HCT116 (cell line): ENCODE data around the gene MISP3. TPM values are rescaled to one million over a fixed set of nuclear protein-coding genes. Genes with fewer than 3 reads are reported as not detected.

ENCODE experiments used
- ATAC-seq: fragments of 200-7000 bp; cut with Tn5 transposase; 2 replicates; pipeline ENCODE4 v1.9.1; 2020; ENCODE audit warnings: mild to moderate bottlenecking, moderate library complexity
- BruUV-seq: library from RNA; stranded (reverse); fragments of 400-500 nt; replicated peaks from 2 replicates; lab custom pipeline; 2021; lab: Mats Ljungman, UMichigan
- CTCF ChIA-PET: fragments of 300-600 bp; sonication (Branson Sonifier 250); formaldehyde crosslinking; loops from one replicate; lab custom pipeline; 2021; ENCODE audit warnings: antibody characterized with exemption; lab: Charles Lee
- POLR2A ChIA-PET: fragments of 300-600, 350-600 bp; sonication (Branson Sonifier 250); formaldehyde crosslinking; loops from one replicate; lab custom pipeline; 2021; ENCODE audit warnings: antibody characterized with exemption; lab: Charles Lee
- RAD21 ChIA-PET, 2 experiments: fragments of 300-600 bp; sonication (Branson Sonifier 250); formaldehyde crosslinking; loops; one replicate each; lab custom pipeline; 2023; ENCODE audit warnings: low total read pairs in 2 of 2; ENCODE audit not compliant: uncharacterized antibody in 2 of 2, unreplicated experiment in 2 of 2, low non-redundant PET in 1 of 2; lab: Charles Lee
- DNase-seq: peaks from one replicate; pipeline ENCODE4 v3.0.0-alpha.2; 2010; ENCODE audit warnings: low read depth, low spot score
- H2AFZ ChIP-seq: fragments of 200-600 bp; shearing (Covaris generic), sonication (generic); 2 replicates; pipeline ENCODE4 v1.6.1; 2017; ENCODE audit warnings: low read depth, mixed run types, mixed read lengths, antibody characterized with exemption, low read length; ENCODE audit not compliant: poor library complexity, severe bottlenecking
- H3K27ac ChIP-seq: 2 replicates; pipeline ENCODE4 v1.5.1; 2012; ENCODE audit warnings: low read depth, low read length
- H3K27me3 ChIP-seq: fragments of 200-600 bp; sonication (generic); 2 replicates; pipeline ENCODE4 v1.6.1; 2016; ENCODE audit warnings: mixed run types, low read length, mixed read lengths; ENCODE audit not compliant: insufficient read depth
- H3K36me3 ChIP-seq, 2 experiments: fragments of 200-500 bp in 1 of 2; fragments of 200-600 bp in 1 of 2; sonication (Bioruptor generic) in 1 of 2; sonication (generic) in 1 of 2; 2 replicates each; pipeline versions ENCODE4 v1.5.1 to v1.6.1; 2014 to 2016; ENCODE audit warnings: low read length in 2 of 2, inconsistent platforms in 1 of 2, mixed read lengths in 1 of 2, mixed run types in 1 of 2; ENCODE audit not compliant: insufficient read depth in 2 of 2, control insufficient read depth in 1 of 2
- H3K4me1 ChIP-seq, 2 experiments: fragments of 200-600 bp in 1 of 2; sonication (generic) in 1 of 2; 2 replicates each; pipeline versions ENCODE4 v1.5.1 to v1.6.1; 2012 to 2017; ENCODE audit warnings: low read length in 2 of 2, inconsistent platforms in 1 of 2, mild to moderate bottlenecking in 1 of 2, mixed read lengths in 1 of 2, mixed run types in 1 of 2, moderate library complexity in 1 of 2; ENCODE audit not compliant: insufficient read depth in 2 of 2, control insufficient read depth in 1 of 2
- H3K4me2 ChIP-seq: fragments of 200-600 bp; sonication (generic); 2 replicates; pipeline ENCODE4 v1.6.1; 2017; ENCODE audit warnings: mixed run types, low read length, mixed read lengths
- H3K4me3 ChIP-seq, 2 experiments: fragments of 200-600 bp in 1 of 2; sonication (generic) in 1 of 2; replicated peaks in 1 of 2; 2 replicates each; pipeline ENCODE4 v1.5.1; 2011 to 2016; ENCODE audit warnings: low read length in 2 of 2, control low read depth in 1 of 2, low read depth in 1 of 2, mild to moderate bottlenecking in 1 of 2, mixed read lengths in 1 of 2, mixed run types in 1 of 2
- H3K79me2 ChIP-seq: fragments of 200-600 bp; sonication (generic); 2 replicates; pipeline ENCODE4 v1.6.1; 2017; ENCODE audit warnings: mild to moderate bottlenecking, mixed run types, low read length, moderate library complexity, mixed read lengths; ENCODE audit not compliant: insufficient read depth
- H3K9ac ChIP-seq: fragments of 200-600 bp; sonication (generic); 2 replicates; pipeline ENCODE4 v1.6.1; 2016; ENCODE audit warnings: low read length, mixed read lengths
- H3K9me2 ChIP-seq: fragments of 200-600 bp; sonication (generic), shearing (Covaris generic); 2 replicates; pipeline ENCODE4 v1.6.1; 2017; ENCODE audit warnings: mixed run types, mild to moderate bottlenecking, moderate library complexity; ENCODE audit not compliant: insufficient read depth
- H3K9me3 ChIP-seq, 2 experiments: fragments of 200-500 bp in 1 of 2; fragments of 200-600 bp in 1 of 2; sonication (Bioruptor generic) in 1 of 2; sonication (generic) in 1 of 2; 2 replicates each; pipeline ENCODE4 v1.6.1; 2014 to 2017; ENCODE audit warnings: low read length in 2 of 2, mixed read lengths in 2 of 2, inconsistent platforms in 1 of 2, low read depth in 1 of 2, mild to moderate bottlenecking in 1 of 2, mixed run types in 1 of 2, moderate library complexity in 1 of 2; ENCODE audit not compliant: control insufficient read depth in 1 of 2, insufficient read depth in 1 of 2
- H4K20me1 ChIP-seq: fragments of 200-600 bp; sonication (generic), shearing (Covaris generic); 2 replicates; pipeline ENCODE4 v1.6.1; 2017; ENCODE audit warnings: mixed run types, mild to moderate bottlenecking, moderate library complexity; ENCODE audit not compliant: insufficient read depth
- EGR1 ChIP-seq: IDR thresholded peaks from 2 replicates; pipeline ENCODE4 v1.6.1; 2012; ENCODE audit warnings: low read depth
- SP1 ChIP-seq: IDR thresholded peaks from 2 replicates; pipeline ENCODE4 v1.6.1; 2012; ENCODE audit warnings: low read depth
- TCF7L2 ChIP-seq: IDR thresholded peaks from 2 replicates; pipeline ENCODE4 v1.7.0; 2011; ENCODE audit warnings: borderline replicate concordance, inconsistent platforms; ENCODE audit not compliant: insufficient read depth, insufficient read length; ENCODE audit errors: extremely low read depth
- ZNF274 ChIP-seq: fragments of 200-500 bp; sonication (Bioruptor generic); IDR thresholded peaks from 2 replicates; pipeline ENCODE4 v1.6.1; 2014; ENCODE audit warnings: mild to moderate bottlenecking, low read depth, low read length, inconsistent platforms
- intact Hi-C: fragments of 100-400 bp; cut with micrococcal nuclease; formaldehyde crosslinking; loops from 2 replicates; pipeline ENCODE4 v1.10.0; 2022
- total RNA-seq: library from RNA; stranded (reverse); gene quantifications from one replicate; pipeline ENCODE4 v1.2.1, GENCODE V29; 2021; ENCODE audit not compliant: unreplicated experiment
- TF ChIP-seq, protein P1 (sequence below): IDR thresholded peaks from 2 replicates; pipeline ENCODE4 v1.6.1; 2011; ENCODE audit warnings: mild to moderate bottlenecking, low read length, moderate library complexity; ENCODE audit not compliant: insufficient replicate concordance; ENCODE audit errors: extremely low read depth

Gene MISP3
- total RNA-seq, 1 experiment from 2014 or later: 5.2 TPM

DNA sequence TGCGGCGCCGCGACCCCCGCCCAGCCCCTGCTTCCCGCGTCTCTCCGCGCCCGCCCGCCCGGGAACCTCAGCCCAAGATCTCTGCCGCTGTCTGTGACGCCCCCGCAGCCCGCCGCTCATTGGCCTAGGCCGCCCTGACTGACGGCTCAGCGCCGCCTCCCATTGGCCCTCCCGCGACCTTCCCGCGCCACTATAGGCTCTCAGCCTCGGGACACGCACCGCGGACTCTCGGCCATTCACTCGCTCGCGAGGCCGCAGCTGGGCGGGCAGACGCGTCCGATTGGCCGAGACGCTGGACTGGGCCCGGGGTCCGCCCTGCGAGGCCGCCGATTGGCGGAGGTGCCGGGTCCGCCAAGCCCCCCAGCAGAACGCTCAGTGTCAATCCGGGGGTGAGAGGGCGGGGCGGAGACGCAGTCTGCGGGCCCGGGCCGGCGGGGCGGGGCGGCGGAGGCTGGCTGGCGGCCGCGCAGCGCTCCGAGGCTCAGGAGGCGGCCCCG, 45.1 kb downstream of the MISP3 start, which contains the start of gene PRKACA:
Gene PRKACA (minus strand): TSS at position 95 of the 497 bp plus-strand sequence. CDS start 215 bp downstream, outside the sequence.
- CTCF ChIA-PET: interaction anchor here (1.0 kb wide), 1 partner anchor 19 kb away, joined by 8 read pairs; the partner anchor contains the start of gene ASF1B
- Histone ChIP-seq H3K4me3 (peak within 1 kb of the TSS; percentile 72 to 84), H3K9ac (peak within 1 kb of the TSS; percentile 69), H3K9me2 (no peaks in the 10 kb centered on the region), H3K27me3 (no peaks in the 10 kb centered on the region), H3K4me1 (peaks cover 32 to 43% of the 10 kb centered on the region in 2 experiments), H3K79me2 (peaks cover 23% of the 10 kb centered on the region), H3K4me2 (peak within 1 kb of the TSS; percentile 93), H4K20me1 (no peaks in the 10 kb centered on the region), H2AFZ (no peak within 1 kb of the TSS), H3K36me3 (peaks cover 2 to 5% of the 10 kb centered on the region in 2 experiments; a peak in 1 of 4 replicates), H3K27ac (peak within 1 kb of the TSS; percentile 82), H3K9me3 (no peaks in the 10 kb centered on the region)
- POLR2A ChIA-PET: interaction anchor here (0.6 kb wide), 2 partner anchors 12 to 246 kb away, joined by 3 read pairs; no protein-coding TSS in a partner anchor
- RAD21 ChIA-PET: no interaction called here
- BruUV-seq: no TSS peak
- ATAC-seq: peak; percentile 90
- TF ChIP-seq TCF7L2 (peak; percentile 23), SP1 (peak; percentile 100), ZNF274 (no peak), EGR1 (peak; percentile 99)
- TF ChIP-seq, protein P1, sequence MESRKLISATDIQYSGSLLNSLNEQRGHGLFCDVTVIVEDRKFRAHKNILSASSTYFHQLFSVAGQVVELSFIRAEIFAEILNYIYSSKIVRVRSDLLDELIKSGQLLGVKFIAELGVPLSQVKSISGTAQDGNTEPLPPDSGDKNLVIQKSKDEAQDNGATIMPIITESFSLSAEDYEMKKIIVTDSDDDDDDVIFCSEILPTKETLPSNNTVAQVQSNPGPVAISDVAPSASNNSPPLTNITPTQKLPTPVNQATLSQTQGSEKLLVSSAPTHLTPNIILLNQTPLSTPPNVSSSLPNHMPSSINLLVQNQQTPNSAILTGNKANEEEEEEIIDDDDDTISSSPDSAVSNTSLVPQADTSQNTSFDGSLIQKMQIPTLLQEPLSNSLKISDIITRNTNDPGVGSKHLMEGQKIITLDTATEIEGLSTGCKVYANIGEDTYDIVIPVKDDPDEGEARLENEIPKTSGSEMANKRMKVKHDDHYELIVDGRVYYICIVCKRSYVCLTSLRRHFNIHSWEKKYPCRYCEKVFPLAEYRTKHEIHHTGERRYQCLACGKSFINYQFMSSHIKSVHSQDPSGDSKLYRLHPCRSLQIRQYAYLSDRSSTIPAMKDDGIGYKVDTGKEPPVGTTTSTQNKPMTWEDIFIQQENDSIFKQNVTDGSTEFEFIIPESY: peak; percentile 44
- DNase-seq: peak; percentile 96
- intact Hi-C loops: no loop called here
